SK-N-SH treated with all-trans-retinoic acid at 6 μM for 48 hours (cell line): ENCODE data around the gene ZNF670.
"Not testable (repeated sequence)": the region's sequence is repeated elsewhere in the genome, so short reads cannot be mapped to it uniquely, and the experiment has no call there.

Source experiments
- BACH2 ChIP-seq: fragments of 250-450 bp; sonication (Bioruptor Pico); IDR thresholded peaks from 2 replicates; pipeline ENCODE4 v1.9.0; 2021; ENCODE audit warnings: mild to moderate bottlenecking, borderline replicate concordance
- CSDC2 ChIP-seq: fragments of 250-450 bp; sonication (Bioruptor Pico); IDR thresholded peaks from 2 replicates; pipeline ENCODE4 v1.5.0; 2020; ENCODE audit warnings: mild to moderate bottlenecking, moderate library complexity
- OSR1 ChIP-seq: fragments of 250-450 bp; sonication (Bioruptor Pico); IDR thresholded peaks from 2 replicates; pipeline ENCODE4 v1.8.0; 2022; ENCODE audit warnings: moderate library complexity, mild to moderate bottlenecking, inconsistent platforms
- SNAI2 ChIP-seq: fragments of 250-450 bp; sonication (Bioruptor Pico); IDR thresholded peaks from 2 replicates; pipeline ENCODE4 v1.5.0; 2020; ENCODE audit warnings: mild to moderate bottlenecking, moderate library complexity
- ZFP3 ChIP-seq: fragments of 250-450 bp; sonication (Bioruptor Pico); IDR thresholded peaks from 2 replicates; pipeline ENCODE4 v1.5.0; 2020; ENCODE audit warnings: mild to moderate bottlenecking, moderate library complexity
- TF ChIP-seq, protein P1 (sequence below): fragments of 250-450 bp; sonication (Bioruptor Pico); IDR thresholded peaks from 2 replicates; pipeline ENCODE4 v1.8.0; 2020; ENCODE audit warnings: mild to moderate bottlenecking, moderate library complexity, borderline replicate concordance
- TF ChIP-seq, protein P2 (sequence below): fragments of 250-450 bp; sonication (Bioruptor Pico); IDR thresholded peaks from 2 replicates; pipeline ENCODE4 v1.5.1; 2020; ENCODE audit warnings: low read depth, mild to moderate bottlenecking, moderate library complexity

DNA sequence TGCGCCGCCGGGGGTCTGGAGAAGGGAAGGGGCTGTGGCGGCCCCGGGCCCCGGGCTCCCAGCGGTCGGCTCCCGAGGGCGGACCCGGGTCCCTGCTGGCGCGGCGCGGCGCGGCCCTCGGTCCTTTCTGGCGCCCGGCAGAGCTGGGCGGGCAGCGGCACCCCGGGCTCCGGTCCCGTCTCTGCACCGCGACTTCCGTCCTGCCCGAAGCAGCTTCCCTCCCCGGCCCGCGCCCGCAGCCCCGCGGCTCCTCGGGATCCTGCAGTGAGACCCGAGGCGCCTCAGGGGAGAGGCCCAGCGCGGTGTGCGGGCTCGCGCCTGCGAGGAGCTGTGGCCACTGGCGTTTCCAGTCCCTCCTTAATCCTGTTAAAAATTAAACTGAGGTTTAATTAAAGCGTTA is 48.0 kb upstream of the ZNF670 start:
- not testable (repeated sequence) for TF ChIP-seq OSR1 (CRISPR knock-in tag); ZFP3 (CRISPR knock-in tag); CSDC2 (CRISPR knock-in tag); SNAI2; BACH2
- TF ChIP-seq, protein P1, sequence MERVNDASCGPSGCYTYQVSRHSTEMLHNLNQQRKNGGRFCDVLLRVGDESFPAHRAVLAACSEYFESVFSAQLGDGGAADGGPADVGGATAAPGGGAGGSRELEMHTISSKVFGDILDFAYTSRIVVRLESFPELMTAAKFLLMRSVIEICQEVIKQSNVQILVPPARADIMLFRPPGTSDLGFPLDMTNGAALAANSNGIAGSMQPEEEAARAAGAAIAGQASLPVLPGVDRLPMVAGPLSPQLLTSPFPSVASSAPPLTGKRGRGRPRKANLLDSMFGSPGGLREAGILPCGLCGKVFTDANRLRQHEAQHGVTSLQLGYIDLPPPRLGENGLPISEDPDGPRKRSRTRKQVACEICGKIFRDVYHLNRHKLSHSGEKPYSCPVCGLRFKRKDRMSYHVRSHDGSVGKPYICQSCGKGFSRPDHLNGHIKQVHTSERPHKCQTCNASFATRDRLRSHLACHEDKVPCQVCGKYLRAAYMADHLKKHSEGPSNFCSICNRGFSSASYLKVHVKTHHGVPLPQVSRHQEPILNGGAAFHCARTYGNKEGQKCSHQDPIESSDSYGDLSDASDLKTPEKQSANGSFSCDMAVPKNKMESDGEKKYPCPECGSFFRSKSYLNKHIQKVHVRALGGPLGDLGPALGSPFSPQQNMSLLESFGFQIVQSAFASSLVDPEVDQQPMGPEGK (CRISPR knock-in tag) = not testable (repeated sequence)
- TF ChIP-seq, protein P2, sequence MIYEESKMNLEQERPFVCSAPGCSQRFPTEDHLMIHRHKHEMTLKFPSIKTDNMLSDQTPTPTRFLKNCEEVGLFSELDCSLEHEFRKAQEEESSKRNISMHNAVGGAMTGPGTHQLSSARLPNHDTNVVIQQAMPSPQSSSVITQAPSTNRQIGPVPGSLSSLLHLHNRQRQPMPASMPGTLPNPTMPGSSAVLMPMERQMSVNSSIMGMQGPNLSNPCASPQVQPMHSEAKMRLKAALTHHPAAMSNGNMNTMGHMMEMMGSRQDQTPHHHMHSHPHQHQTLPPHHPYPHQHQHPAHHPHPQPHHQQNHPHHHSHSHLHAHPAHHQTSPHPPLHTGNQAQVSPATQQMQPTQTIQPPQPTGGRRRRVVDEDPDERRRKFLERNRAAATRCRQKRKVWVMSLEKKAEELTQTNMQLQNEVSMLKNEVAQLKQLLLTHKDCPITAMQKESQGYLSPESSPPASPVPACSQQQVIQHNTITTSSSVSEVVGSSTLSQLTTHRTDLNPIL (CRISPR knock-in tag) = not testable (repeated sequence)
